GM19438 (cell line): ENCODE data around the gene CNKSR1.

Experiments
- ATAC-seq: cut with Tn5 transposase; IDR thresholded peaks from one replicate; pipeline ENCODE4 v1.9.1; 2021; ENCODE audit warnings: low read depth; ENCODE audit not compliant: unreplicated experiment

Gene CNKSR1, protein sequence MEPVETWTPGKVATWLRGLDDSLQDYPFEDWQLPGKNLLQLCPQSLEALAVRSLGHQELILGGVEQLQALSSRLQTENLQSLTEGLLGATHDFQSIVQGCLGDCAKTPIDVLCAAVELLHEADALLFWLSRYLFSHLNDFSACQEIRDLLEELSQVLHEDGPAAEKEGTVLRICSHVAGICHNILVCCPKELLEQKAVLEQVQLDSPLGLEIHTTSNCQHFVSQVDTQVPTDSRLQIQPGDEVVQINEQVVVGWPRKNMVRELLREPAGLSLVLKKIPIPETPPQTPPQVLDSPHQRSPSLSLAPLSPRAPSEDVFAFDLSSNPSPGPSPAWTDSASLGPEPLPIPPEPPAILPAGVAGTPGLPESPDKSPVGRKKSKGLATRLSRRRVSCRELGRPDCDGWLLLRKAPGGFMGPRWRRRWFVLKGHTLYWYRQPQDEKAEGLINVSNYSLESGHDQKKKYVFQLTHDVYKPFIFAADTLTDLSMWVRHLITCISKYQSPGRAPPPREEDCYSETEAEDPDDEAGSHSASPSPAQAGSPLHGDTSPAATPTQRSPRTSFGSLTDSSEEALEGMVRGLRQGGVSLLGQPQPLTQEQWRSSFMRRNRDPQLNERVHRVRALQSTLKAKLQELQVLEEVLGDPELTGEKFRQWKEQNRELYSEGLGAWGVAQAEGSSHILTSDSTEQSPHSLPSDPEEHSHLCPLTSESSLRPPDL

GRCh38 chr1:26177182-26177684, at the start of gene CNKSR1:
CNKSR1 (plus strand) TSS chr1:26177491; CDS start chr1:26177548, 57 bp downstream.
- ATAC-seq, result no peak

- ATAC-seq, result no peak
Measured at GRCh38 chr1:26129778-26130177, 47.5 kb upstream of the CNKSR1 start.

- no peak for ATAC-seq
Measured at GRCh38 chr1:26130695-26131094, 46.6 kb upstream of the CNKSR1 start.

DNA sequence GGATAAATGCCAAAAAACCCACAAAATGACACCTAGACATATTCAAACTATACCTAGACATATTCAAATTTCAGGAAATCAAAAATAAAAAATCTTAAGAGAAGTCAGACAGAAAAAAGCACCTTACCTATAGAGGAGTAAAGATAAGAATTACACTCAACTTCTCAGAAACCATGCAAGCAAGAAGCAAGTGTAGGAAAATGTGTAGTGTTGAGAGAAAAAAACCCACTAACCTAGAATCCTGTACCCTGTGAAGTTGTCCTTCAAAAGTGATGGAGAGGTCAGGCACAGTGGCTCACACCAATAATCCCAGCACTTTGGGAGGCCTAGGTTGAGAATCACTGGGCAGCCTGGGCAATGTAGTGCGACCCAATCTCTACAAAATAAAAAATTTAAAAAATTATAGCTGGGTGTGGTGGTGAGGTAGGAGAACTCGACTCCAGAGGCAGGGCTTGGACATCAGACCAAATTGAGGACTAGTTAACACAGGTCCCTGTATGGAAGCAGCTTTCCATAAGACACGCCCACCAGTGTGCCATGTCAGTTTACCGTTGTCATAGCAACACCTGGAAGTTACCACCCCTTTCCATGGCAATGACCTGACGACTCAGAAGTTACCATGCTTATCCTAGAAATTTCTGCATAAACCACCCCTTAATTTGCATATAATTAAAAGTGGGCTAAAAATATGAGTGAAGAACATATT, 45.0 kb upstream of the CNKSR1 start:
- ATAC-seq, result no peak

- ATAC-seq, result no peak
Measured at GRCh38 chr1:26132834-26133167, 44.5 kb upstream of the CNKSR1 start.

DNA sequence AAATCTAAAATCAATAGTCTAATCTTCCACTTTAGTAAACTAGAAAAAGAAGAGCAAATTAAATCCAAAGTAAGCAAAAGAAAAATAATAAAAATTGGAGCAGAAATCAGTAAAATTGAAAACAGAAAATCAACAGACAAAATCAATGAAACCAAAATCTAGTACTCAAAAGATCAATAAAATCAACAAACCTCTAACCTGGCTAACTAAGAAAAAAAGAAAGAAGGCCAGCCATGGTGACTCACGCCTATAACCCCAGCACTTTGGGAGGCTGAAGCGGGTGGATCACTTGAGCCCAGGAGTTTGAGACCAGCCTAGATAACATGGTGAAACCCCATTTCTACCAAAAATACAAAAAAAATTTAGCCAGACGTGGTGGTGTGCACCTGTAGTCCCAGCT, 42.8 kb upstream of the CNKSR1 start:
- no peak for ATAC-seq

DNA sequence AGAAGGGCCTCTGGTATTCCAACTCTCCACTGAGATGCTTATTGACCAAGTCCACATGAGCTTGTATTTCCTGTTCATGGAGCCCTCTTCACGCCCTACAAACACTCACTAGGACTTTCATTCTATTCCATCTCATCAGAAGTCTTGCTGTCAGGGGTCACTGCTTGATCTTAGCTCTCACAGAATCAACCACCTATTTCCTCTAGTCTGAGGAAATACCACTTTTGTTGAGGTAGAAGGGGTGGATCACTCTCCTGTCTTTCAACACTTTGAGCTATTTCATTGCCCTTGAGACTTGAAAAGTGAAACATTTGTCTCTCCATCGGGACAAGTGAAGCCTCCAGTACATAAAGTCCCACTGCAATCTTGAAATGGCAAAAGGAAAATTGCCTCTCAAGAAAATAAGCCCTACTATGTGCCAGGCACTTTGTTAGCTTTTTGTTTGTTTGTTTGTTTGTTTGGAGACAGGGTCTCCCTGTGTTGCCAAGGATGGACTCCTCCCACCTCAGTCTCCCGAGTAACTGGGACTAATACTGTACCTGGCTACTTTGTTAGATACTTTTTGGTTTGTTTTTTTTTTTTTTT, 38.2 kb upstream of the CNKSR1 start:
- no peak for ATAC-seq

DNA sequence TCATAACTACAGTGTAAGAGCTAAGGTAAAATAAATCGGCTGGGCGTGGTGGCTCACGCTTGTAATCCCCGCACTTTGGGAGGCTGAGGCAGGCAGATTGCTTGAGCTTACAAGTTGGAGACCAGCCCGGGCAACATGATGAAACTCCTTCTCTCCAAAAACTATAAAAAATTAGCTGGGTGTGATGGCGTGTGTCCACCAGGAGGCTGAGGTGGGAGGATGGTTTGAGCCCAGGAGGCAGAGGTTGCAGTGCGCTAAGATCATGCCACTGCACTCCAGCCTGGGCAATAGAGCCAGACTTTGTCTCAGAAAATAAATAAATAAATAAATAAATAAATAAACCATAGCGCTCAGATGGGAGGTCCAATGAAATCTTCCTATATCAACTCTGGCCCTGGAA, 35.1 kb upstream of the CNKSR1 start:
- ATAC-seq, result no peak

- no peak for ATAC-seq
Measured at GRCh38 chr1:26145041-26145959, 32.0 kb upstream of the CNKSR1 start.

GRCh38 chr1:26145960-26146294, 31.4 kb upstream of the CNKSR1 start:
- no peak for ATAC-seq

- no peak for ATAC-seq
Measured at GRCh38 chr1:26148887-26149286, 28.4 kb upstream of the CNKSR1 start.

DNA sequence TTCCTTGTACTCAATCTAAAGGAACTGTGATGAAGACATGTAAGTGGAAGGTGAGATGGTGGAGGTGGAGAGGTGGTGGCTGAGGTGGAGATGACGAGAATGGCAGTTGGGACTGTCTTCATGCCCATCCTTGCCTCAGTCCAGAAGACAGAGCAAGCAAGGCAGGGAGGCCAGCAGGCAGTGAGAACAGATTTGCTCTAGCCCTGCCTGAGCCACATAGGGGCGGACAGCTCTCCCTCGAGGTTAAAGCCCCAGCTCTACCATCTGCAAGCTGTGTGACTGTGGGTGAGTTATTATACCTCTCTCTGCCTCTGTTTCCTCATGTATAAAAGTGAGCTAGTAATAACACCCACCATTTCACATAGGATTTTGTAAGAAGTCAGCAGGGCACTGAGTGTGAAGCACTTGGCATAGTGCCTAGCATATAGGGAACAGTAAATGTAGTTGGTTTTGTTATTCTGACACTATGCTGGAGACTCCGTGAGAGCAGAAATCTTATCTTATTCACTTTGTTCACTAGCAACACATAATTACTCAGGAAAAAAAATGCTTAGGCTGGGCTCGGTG, 23.2 kb upstream of the CNKSR1 start:
- ATAC-seq, result no peak

DNA sequence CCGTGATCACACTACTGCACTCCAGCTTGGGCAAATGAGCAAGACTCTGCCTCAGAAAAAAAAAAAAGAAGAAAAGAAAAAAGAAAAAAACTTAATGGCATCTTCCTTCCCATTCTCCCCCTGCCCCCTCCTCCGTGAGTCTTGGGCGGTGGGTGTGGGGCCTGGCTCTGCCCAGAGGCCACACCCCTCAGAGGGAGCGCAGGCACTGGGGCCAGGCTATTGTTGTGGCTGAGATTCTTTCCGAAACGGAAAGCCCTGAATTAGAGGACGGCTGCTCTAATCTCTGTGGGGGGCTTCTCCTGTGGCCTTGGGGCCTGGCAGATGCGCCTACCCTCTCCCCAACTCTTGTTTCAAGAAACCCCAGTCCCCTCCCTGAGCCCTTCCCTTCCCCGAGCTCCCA, 22.5 kb upstream of the CNKSR1 start:
- no peak for ATAC-seq

- ATAC-seq, result no peak
Measured at GRCh38 chr1:26155370-26156284, 21.7 kb upstream of the CNKSR1 start.

- no peak for ATAC-seq
Measured at GRCh38 chr1:26156285-26157038, 20.8 kb upstream of the CNKSR1 start.

GRCh38 chr1:26158271-26158907, 18.9 kb upstream of the CNKSR1 start:
- ATAC-seq, result no peak

- ATAC-seq, result no peak
Measured at GRCh38 chr1:26158908-26159742, 18.2 kb upstream of the CNKSR1 start, which contains the start of gene FAM110D. FAM110D (plus strand) TSS chr1:26159079; CDS start chr1:26161292, 2,213 bp downstream.
